IMR-90 (cell line): Measurements from ENCODE around the gene DERA. TPM values are rescaled to one million over a fixed set of nuclear protein-coding genes. Genes with fewer than 3 reads are reported as not detected.

ENCODE experiments used
- ATAC-seq: fragments of 200-7000 bp; cut with Tn5 transposase; 2 replicates; pipeline ENCODE4 v1.9.1; 2020; ENCODE audit warnings: low read depth, mild to moderate bottlenecking, moderate library complexity
- BruUV-seq: library from RNA; stranded (reverse); fragments of 400-500 nt; replicated peaks from 2 replicates; lab custom pipeline; 2021; lab: Mats Ljungman, UMichigan
- CTCF ChIA-PET: fragments of 300-600 bp; formaldehyde crosslinking; extraction: SDS; loops from one replicate; lab custom pipeline; 2021; ENCODE audit warnings: antibody characterized with exemption; lab: Yijun Ruan, JAX
- POLR2A ChIA-PET: fragments of 300-600 bp; sonication (Branson Sonifier 250); formaldehyde crosslinking; loops from one replicate; lab custom pipeline; 2022; ENCODE audit warnings: antibody characterized with exemption; ENCODE audit not compliant: unreplicated experiment; lab: Charles Lee
- DNase-seq: peaks from one replicate; pipeline ENCODE4 v3.0.0; 2013
- H2AFZ ChIP-seq: replicated peaks from 2 replicates; pipeline ENCODE3; 2013; ENCODE audit warnings: low read length, mild to moderate bottlenecking; ENCODE audit not compliant: poor library complexity
- H2AK5ac ChIP-seq: 2 replicates; pipeline ENCODE4 v1.6.1; 2013; ENCODE audit warnings: low read depth, low read length, inconsistent platforms
- H2AK9ac ChIP-seq: replicated peaks from 2 replicates; pipeline ENCODE3; 2013; ENCODE audit warnings: mild to moderate bottlenecking, low read depth, low read length, moderate library complexity; ENCODE audit not compliant: poor library complexity
- H2BK120ac ChIP-seq: 2 replicates; pipeline ENCODE4 v1.6.1; 2013; ENCODE audit warnings: low read depth, low read length, inconsistent platforms
- H2BK15ac ChIP-seq: 3 replicates; pipeline ENCODE4 v1.6.1; 2013; ENCODE audit warnings: low read depth, low read length, inconsistent platforms
- H2BK20ac ChIP-seq: 2 replicates; pipeline ENCODE4 v1.6.1; 2013; ENCODE audit warnings: low read depth, mild to moderate bottlenecking, inconsistent platforms, low read length, moderate library complexity
- H2BK5ac ChIP-seq: 2 replicates; pipeline ENCODE4 v1.6.1; 2013; ENCODE audit warnings: mild to moderate bottlenecking, low read depth, low read length, inconsistent platforms; ENCODE audit not compliant: poor library complexity, severe bottlenecking
- H3K14ac ChIP-seq: replicated peaks from 2 replicates; pipeline ENCODE4 v1.6.1; 2013; ENCODE audit warnings: low read depth, low read length, inconsistent platforms
- H3K18ac ChIP-seq: 2 replicates; pipeline ENCODE4 v1.6.1; 2013; ENCODE audit warnings: low read depth, low read length, control low read depth
- H3K23ac ChIP-seq: 2 replicates; pipeline ENCODE4 v1.6.1; 2013; ENCODE audit warnings: low read depth, low read length, inconsistent platforms
- H3K27ac ChIP-seq: 2 replicates; pipeline ENCODE4 v1.5.1; 2013; ENCODE audit warnings: mild to moderate bottlenecking, control low read depth, low read length; ENCODE audit not compliant: insufficient read depth
- H3K27me3 ChIP-seq: 2 replicates; pipeline ENCODE4 v1.6.1; 2013; ENCODE audit warnings: low read length; ENCODE audit not compliant: control insufficient read depth, insufficient read depth
- H3K36me3 ChIP-seq: 2 replicates; pipeline ENCODE4 v1.6.1; 2013; ENCODE audit warnings: low read length, mixed read lengths; ENCODE audit not compliant: control insufficient read depth, insufficient read depth
- H3K4ac ChIP-seq: 2 replicates; pipeline ENCODE4 v1.6.1; 2013; ENCODE audit warnings: low read depth, low read length, inconsistent platforms
- H3K4me1 ChIP-seq: 2 replicates; pipeline ENCODE4 v1.6.1; 2013; ENCODE audit warnings: low read length, mixed read lengths; ENCODE audit not compliant: control insufficient read depth, insufficient read depth
- H3K4me2 ChIP-seq: 2 replicates; pipeline ENCODE4 v1.6.1; 2013; ENCODE audit warnings: low read depth, mild to moderate bottlenecking, control low read depth, low read length, moderate library complexity
- H3K4me3 ChIP-seq: 2 replicates; pipeline ENCODE4 v1.5.1; 2013; ENCODE audit warnings: low read depth, mild to moderate bottlenecking, control low read depth, low read length, moderate library complexity; ENCODE audit not compliant: insufficient read depth
- H3K56ac ChIP-seq: 2 replicates; pipeline ENCODE4 v1.6.1; 2013; ENCODE audit warnings: low read length, inconsistent platforms; ENCODE audit not compliant: insufficient read depth; ENCODE audit errors: extremely low read depth
- H3K79me1 ChIP-seq, 2 experiments: 2 replicates each; pipeline ENCODE4 v1.6.1; 2013; ENCODE audit warnings: low read length in 2 of 2, inconsistent platforms in 1 of 2, low read depth in 1 of 2
- H3K9ac ChIP-seq: 2 replicates; pipeline ENCODE4 v1.6.1; 2013; ENCODE audit warnings: low read depth, low read length, control low read depth
- H3K9me1 ChIP-seq: 2 replicates; pipeline ENCODE4 v1.6.1; 2013; ENCODE audit warnings: low read length, inconsistent platforms; ENCODE audit not compliant: insufficient read depth
- H3K9me3 ChIP-seq: 2 replicates; pipeline ENCODE4 v1.6.1; 2013; ENCODE audit warnings: low read length; ENCODE audit not compliant: control insufficient read depth, insufficient read depth
- H4K20me1 ChIP-seq: 2 replicates; pipeline ENCODE4 v1.6.1; 2013; ENCODE audit warnings: low read length, inconsistent platforms; ENCODE audit not compliant: insufficient read depth
- H4K5ac ChIP-seq: 2 replicates; pipeline ENCODE4 v1.6.1; 2013; ENCODE audit warnings: mild to moderate bottlenecking, low read depth, low read length, control low read depth
- H4K8ac ChIP-seq, 2 experiments: 2 replicates each; pipeline ENCODE4 v1.6.1; 2013; ENCODE audit warnings: low read depth in 2 of 2, low read length in 2 of 2, control low read depth in 1 of 2, inconsistent platforms in 1 of 2
- H4K91ac ChIP-seq: 2 replicates; pipeline ENCODE4 v1.6.1; 2013; ENCODE audit warnings: low read depth, low read length, inconsistent platforms; ENCODE audit not compliant: insufficient read depth
- BHLHE40 ChIP-seq: fragments of 150-350 bp; IDR thresholded peaks from 2 replicates; pipeline ENCODE4 v1.6.1; 2016; ENCODE audit warnings: mild to moderate bottlenecking, low read depth, low read length
- CEBPB ChIP-seq: IDR thresholded peaks from 2 replicates; pipeline ENCODE4 v1.6.1; 2012; ENCODE audit warnings: low read depth, low read length, improper control_type of control experiment
- CHD1 ChIP-seq: IDR thresholded peaks from 2 replicates; pipeline ENCODE4 v1.6.1; 2012; ENCODE audit warnings: low read depth, low read length, improper control_type of control experiment
- CTCF ChIP-seq: conservative IDR thresholded peaks from 2 replicates; pipeline ENCODE4 v1.5.1; 2012; ENCODE audit warnings: mild to moderate bottlenecking, low read depth, low read length, improper control_type of control experiment
- ELK1 ChIP-seq: fragments of 150-350 bp; IDR thresholded peaks from 2 replicates; pipeline ENCODE4 v1.6.1; 2016; ENCODE audit warnings: low read depth, mild to moderate bottlenecking, low read length, moderate library complexity, borderline replicate concordance
- FOS ChIP-seq: fragments of 150-350 bp; IDR thresholded peaks from 2 replicates; pipeline ENCODE4 v1.6.1; 2016; ENCODE audit warnings: low read depth, low read length
- MAFK ChIP-seq: IDR thresholded peaks from 2 replicates; pipeline ENCODE4 v1.6.1; 2012; ENCODE audit warnings: low read depth, low read length, improper control_type of control experiment
- MAZ ChIP-seq: IDR thresholded peaks from 2 replicates; pipeline ENCODE4 v1.6.1; 2012; ENCODE audit warnings: low read depth, mild to moderate bottlenecking, low read length, improper control_type of control experiment, moderate library complexity, borderline replicate concordance
- MXI1 ChIP-seq: IDR thresholded peaks from 2 replicates; pipeline ENCODE4 v1.6.1; 2012; ENCODE audit warnings: low read depth, mild to moderate bottlenecking, low read length, moderate library complexity, borderline replicate concordance
- NFE2L2 ChIP-seq: fragments of 150-350 bp; IDR thresholded peaks from 2 replicates; pipeline ENCODE4 v1.6.1; 2016; ENCODE audit warnings: low read depth, mild to moderate bottlenecking, low read length
- POLR2A ChIP-seq: IDR thresholded peaks from 2 replicates; pipeline ENCODE4 v1.6.1; 2012; ENCODE audit warnings: mild to moderate bottlenecking, low read depth, low read length
- RAD21 ChIP-seq: IDR thresholded peaks from 2 replicates; pipeline ENCODE4 v1.6.1; 2012; ENCODE audit warnings: low read length, improper control_type of control experiment
- RCOR1 ChIP-seq: IDR thresholded peaks from 2 replicates; pipeline ENCODE4 v1.6.1; 2012; ENCODE audit warnings: mild to moderate bottlenecking, low read length, improper control_type of control experiment; ENCODE audit not compliant: insufficient replicate concordance
- RFX5 ChIP-seq: IDR thresholded peaks from 2 replicates; pipeline ENCODE4 v1.8.0; 2012; ENCODE audit warnings: low read depth, mild to moderate bottlenecking, low read length, moderate library complexity
- SMC3 ChIP-seq: fragments of 150-350 bp; IDR thresholded peaks from 2 replicates; pipeline ENCODE4 v1.6.1; 2016; ENCODE audit warnings: low read depth, mild to moderate bottlenecking, antibody characterized with exemption, low read length, moderate library complexity
- USF2 ChIP-seq: fragments of 150-350 bp; IDR thresholded peaks from 2 replicates; pipeline ENCODE4 v1.6.1; 2017; ENCODE audit warnings: mild to moderate bottlenecking, antibody characterized with exemption, low read length, low read depth
- WGBS, 2 experiments: methylation state at CpG; one replicate each; pipeline versions ENCODE4 v1.1.5 to v1.1.7; 2013; ENCODE audit warnings: missing lambda C conversion rate in 2 of 2; ENCODE audit not compliant: insufficient read length in 1 of 2; ENCODE audit errors: extremely low coverage in 2 of 2; 5-methylcytosine and 5-hydroxymethylcytosine counted together
- dilution Hi-C: fragments of 300-500 bp; cut with HindIII; formaldehyde crosslinking; loops from one replicate; pipeline ENCODE4 v1.14.3; 2018; ENCODE audit warnings: low sequenced_read_pairs; ENCODE audit not compliant: unreplicated experiment
- in situ Hi-C: fragments of 300-500 bp; cut with MboI; formaldehyde crosslinking; loops from 3 replicates; pipeline ENCODE4 v1.14.3; 2019; ENCODE audit warnings: low sequenced_read_pairs, inconsistent platforms, mixed read lengths
- intact Hi-C: fragments of 100-400 bp; cut with micrococcal nuclease; formaldehyde crosslinking; loops from 2 replicates; pipeline ENCODE4 v1.10.0; 2022
- polyA plus RNA-seq, 3 experiments: library from polyadenylated mRNA; depleted of rRNA; stranded (reverse); fragments of >200 nt; gene quantifications; 2 replicates each; pipeline ENCODE4 v1.2.3, GENCODE V29; 2012; ENCODE audit warnings: low replicate concordance in 1 of 3
- total RNA-seq: library from RNA; depleted of rRNA; stranded (reverse); fragments of >200 nt; gene quantifications from 2 replicates; pipeline ENCODE4 v1.2.3, GENCODE V29; 2012

DERA gene
- total and polyA plus RNA-seq, 2 of the 4 experiments (the other 2 are of a cell fraction), result 28.1 to 58.6 TPM

GRCh38 chr12:15997910-15998309 lies 86.8 kb downstream of the DERA start:
- H3K4me1 ChIP-seq, result peaks cover 7% of the 10 kb centered on the region; the same call in 1 of the 2 replicates
- no peak for ATAC-seq
- peaks cover 5 to 7% of the 10 kb centered on the region in 2 experiments; a peak in 3 of 4 replicates for H3K79me1 ChIP-seq
- H3K27me3 ChIP-seq, result no peaks in the 10 kb centered on the region
- BruUV-seq, result no TSS peak
- no peaks in the 10 kb centered on the region for H3K9me3 ChIP-seq
- in situ Hi-C loops, result loop anchor here (10.0 kb wide), 1 partner anchor 367 kb away; no protein-coding TSS in a partner anchor
- H2BK15ac ChIP-seq, result no peak overlapping the region
- intact Hi-C loops, result no loop called here
- H4K20me1 ChIP-seq, result no peaks in the 10 kb centered on the region
- no peak overlapping the region for H2BK20ac ChIP-seq
- no peak overlapping the region for H4K5ac ChIP-seq
- POLR2A ChIA-PET, result no interaction called here
- no peak overlapping the region for H2AK9ac ChIP-seq
- 0 out of 2 replicates have a peak, but pooled peaks cover 6% of the 10 kb centered on the region for H3K9me1 ChIP-seq
- no peak overlapping the region for H3K9ac ChIP-seq
- no peak overlapping the region for H3K4me2 ChIP-seq
- H3K18ac ChIP-seq, result no peak overlapping the region
- no peak overlapping the region for H3K14ac ChIP-seq
- no peak overlapping the region for H3K4me3 ChIP-seq
- no CpG with 5 or more reads among the region's 2 CpGs for WGBS, 2 experiments
- TF ChIP-seq NFE2L2, result no peak
- TF ChIP-seq RAD21, result no peak
- TF ChIP-seq FOS, result no peak
- TF ChIP-seq MXI1, result no peak
- TF ChIP-seq BHLHE40, result no peak
- TF ChIP-seq MAZ, result no peak
- no peak for TF ChIP-seq CEBPB
- no peak for TF ChIP-seq MAFK
- TF ChIP-seq CTCF, result no peak
- no peak for TF ChIP-seq SMC3
- TF ChIP-seq USF2, result no peak
- no peak for TF ChIP-seq ELK1
- TF ChIP-seq RCOR1, result no peak
- no peak for TF ChIP-seq RFX5
- no peak for TF ChIP-seq POLR2A
- no peak for TF ChIP-seq CHD1
- no peak overlapping the region for H2BK120ac ChIP-seq
- H3K27ac ChIP-seq, result no peak overlapping the region
- CTCF ChIA-PET, result no interaction called here
- DNase-seq, result no peak
- H4K91ac ChIP-seq, result no peak overlapping the region
- no peak overlapping the region for H2AK5ac ChIP-seq
- H2AFZ ChIP-seq, result no peak overlapping the region
- H3K56ac ChIP-seq, result no peak overlapping the region
- H3K4ac ChIP-seq, result no peak overlapping the region
- no peaks in the 10 kb centered on the region for H3K36me3 ChIP-seq
- dilution Hi-C loops, result no loop called here
- H3K23ac ChIP-seq, result no peak overlapping the region
- H2BK5ac ChIP-seq, result no peak overlapping the region
- H4K8ac ChIP-seq, result no peak overlapping the region
